ENCODE measurements around the gene CYB5B. TPM values are rescaled to one million over a fixed set of nuclear protein-coding genes. Genes with fewer than 3 reads are reported as not detected.

Gene CYB5B
- polyA plus RNA-seq, 1 of the 3 experiments (the other 2 are of a cell fraction): 64.4 TPM

- CTCF ChIA-PET: interaction anchor here (1.3 kb wide), 2 partner anchors 9 to 16 kb away, joined by 3 to 5 read pairs; no protein-coding TSS in a partner anchor
- H3K4me3 ChIP-seq (ENCODE audit: low read depth in 2 of 2, low read length in 1 of 2): no peak overlapping the region
- no peak overlapping the region for H3K4me2 ChIP-seq
- no peak overlapping the region for H2AFZ ChIP-seq (ENCODE audit: low read depth)
- no peaks in the 10 kb centered on the region for H4K20me1 ChIP-seq (ENCODE audit: insufficient read depth)
- 89% methylated on average over 12 of the region's 12 CpGs for WGBS (ENCODE audit: low lambda C conversion rate)
- no peak overlapping the region for H3K9ac ChIP-seq
- no peak overlapping the region for H3K27ac ChIP-seq (ENCODE audit: low read depth in 2 of 2, low read length in 1 of 2)
- no peaks in the 10 kb centered on the region for H3K79me2 ChIP-seq (ENCODE audit: insufficient read depth)
- DNase-seq: no peak
- no peaks in the 10 kb centered on the region for H3K4me1 ChIP-seq (ENCODE audit: control insufficient read depth in 1 of 2, insufficient read depth in 2 of 2, low read depth in 1 of 2, low read length in 1 of 2)
- no peaks in the 10 kb centered on the region for H3K9me3 ChIP-seq
- no peaks in the 10 kb centered on the region for H3K27me3 ChIP-seq (ENCODE audit: insufficient read depth)
- TF ChIP-seq, protein P1, sequence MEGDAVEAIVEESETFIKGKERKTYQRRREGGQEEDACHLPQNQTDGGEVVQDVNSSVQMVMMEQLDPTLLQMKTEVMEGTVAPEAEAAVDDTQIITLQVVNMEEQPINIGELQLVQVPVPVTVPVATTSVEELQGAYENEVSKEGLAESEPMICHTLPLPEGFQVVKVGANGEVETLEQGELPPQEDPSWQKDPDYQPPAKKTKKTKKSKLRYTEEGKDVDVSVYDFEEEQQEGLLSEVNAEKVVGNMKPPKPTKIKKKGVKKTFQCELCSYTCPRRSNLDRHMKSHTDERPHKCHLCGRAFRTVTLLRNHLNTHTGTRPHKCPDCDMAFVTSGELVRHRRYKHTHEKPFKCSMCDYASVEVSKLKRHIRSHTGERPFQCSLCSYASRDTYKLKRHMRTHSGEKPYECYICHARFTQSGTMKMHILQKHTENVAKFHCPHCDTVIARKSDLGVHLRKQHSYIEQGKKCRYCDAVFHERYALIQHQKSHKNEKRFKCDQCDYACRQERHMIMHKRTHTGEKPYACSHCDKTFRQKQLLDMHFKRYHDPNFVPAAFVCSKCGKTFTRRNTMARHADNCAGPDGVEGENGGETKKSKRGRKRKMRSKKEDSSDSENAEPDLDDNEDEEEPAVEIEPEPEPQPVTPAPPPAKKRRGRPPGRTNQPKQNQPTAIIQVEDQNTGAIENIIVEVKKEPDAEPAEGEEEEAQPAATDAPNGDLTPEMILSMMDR (IDR thresholded peaks at IDR 0.05): no peak
- TF ChIP-seq TEAD4 (IDR thresholded peaks at IDR 0.05; ENCODE audit: borderline replicate concordance, insufficient read depth) (no peak), RCOR1 (IDR thresholded peaks at IDR 0.05; ENCODE audit: low read length) (no peak), NRF1 (IDR thresholded peaks at IDR 0.05; ENCODE audit: low read depth, low read length) (no peak), RAD21 (IDR thresholded peaks at IDR 0.05; ENCODE audit: low read length) (no peak), EP300 (IDR thresholded peaks at IDR 0.05; ENCODE audit: borderline replicate concordance in 1 of 2, low read depth in 1 of 2, low read length in 1 of 2) (no peak), RFX5 (IDR thresholded peaks at IDR 0.05; ENCODE audit: low read length) (no peak), EZH2phosphoT487 (IDR thresholded peaks at IDR 0.05; ENCODE audit: borderline replicate concordance, low read depth) (no peak)
- H3K36me3 ChIP-seq (replicated peaks in 1 of 2; ENCODE audit: control insufficient read depth in 1 of 2, insufficient read depth in 2 of 2, low read length in 1 of 2): no peaks in the 10 kb centered on the region
- POLR2A ChIA-PET: no interaction called here
- H3K9me2 ChIP-seq: no peaks in the 10 kb centered on the region
- H3F3A ChIP-seq (replicated peaks; ENCODE audit: insufficient read depth): peaks cover 18% of the 10 kb centered on the region
Observed at GRCh38 chr16:69412287-69412686, 12.1 kb upstream of the CYB5B start.

- CTCF ChIA-PET: interaction anchor here (1.0 to 1.3 kb wide), 3 partner anchors 8 to 17 kb away, joined by 3 to 5 read pairs (median 3); no protein-coding TSS in a partner anchor
- Histone ChIP-seq H3F3A (replicated peaks; ENCODE audit: insufficient read depth) (peaks cover 26% of the 10 kb centered on the region), H3K27me3 (ENCODE audit: insufficient read depth) (no peaks in the 10 kb centered on the region), H3K9ac (no peak overlapping the region), H3K9me3 (no peaks in the 10 kb centered on the region), H3K4me1 (ENCODE audit: control insufficient read depth in 1 of 2, insufficient read depth in 2 of 2, low read depth in 1 of 2, low read length in 1 of 2) (0 out of 4 replicates have a peak, but pooled peaks cover 0 to 3% of the 10 kb centered on the region in 2 experiments), H2AFZ (ENCODE audit: low read depth) (no peak overlapping the region), H3K79me2 (ENCODE audit: insufficient read depth) (no peaks in the 10 kb centered on the region), H3K36me3 (replicated peaks in 1 of 2; ENCODE audit: control insufficient read depth in 1 of 2, insufficient read depth in 2 of 2, low read length in 1 of 2) (no peaks in the 10 kb centered on the region), H4K20me1 (ENCODE audit: insufficient read depth) (no peaks in the 10 kb centered on the region), H3K4me3 (ENCODE audit: low read depth in 2 of 2, low read length in 1 of 2) (no peak overlapping the region), H3K27ac (ENCODE audit: low read depth in 2 of 2, low read length in 1 of 2) (no peak overlapping the region), H3K9me2 (no peaks in the 10 kb centered on the region), H3K4me2 (no peak overlapping the region)
- WGBS (ENCODE audit: low lambda C conversion rate): 95% methylated on average over 6 of the region's 7 CpGs
- POLR2A ChIA-PET: no interaction called here
- DNase-seq: no peak
- TF ChIP-seq YY1 (IDR thresholded peaks at IDR 0.05; ENCODE audit: low read depth) (no peak), FOXM1 (IDR thresholded peaks at IDR 0.05; ENCODE audit: low read depth) (no peak), RCOR1 (IDR thresholded peaks at IDR 0.05; ENCODE audit: low read length) (no peak), ELF1 (IDR thresholded peaks at IDR 0.05) (no peak), GATA2 (CRISPR knock-in tag; IDR thresholded peaks at IDR 0.05) (no peak), TEAD4 (IDR thresholded peaks at IDR 0.05; ENCODE audit: borderline replicate concordance, insufficient read depth) (no peak), MXI1 (IDR thresholded peaks at IDR 0.05; ENCODE audit: low read depth, low read length) (no peak), NFIC (IDR thresholded peaks at IDR 0.05; ENCODE audit: borderline replicate concordance) (no peak), RFX5 (IDR thresholded peaks at IDR 0.05; ENCODE audit: low read length) (no peak), SMC3 (IDR thresholded peaks at IDR 0.05; ENCODE audit: low read depth, low read length) (no peak), FOXJ3 (CRISPR knock-in tag; IDR thresholded peaks at IDR 0.05) (no peak)
- TF ChIP-seq, protein P1 (IDR thresholded peaks at IDR 0.05): no peak
- TF ChIP-seq, protein P2, sequence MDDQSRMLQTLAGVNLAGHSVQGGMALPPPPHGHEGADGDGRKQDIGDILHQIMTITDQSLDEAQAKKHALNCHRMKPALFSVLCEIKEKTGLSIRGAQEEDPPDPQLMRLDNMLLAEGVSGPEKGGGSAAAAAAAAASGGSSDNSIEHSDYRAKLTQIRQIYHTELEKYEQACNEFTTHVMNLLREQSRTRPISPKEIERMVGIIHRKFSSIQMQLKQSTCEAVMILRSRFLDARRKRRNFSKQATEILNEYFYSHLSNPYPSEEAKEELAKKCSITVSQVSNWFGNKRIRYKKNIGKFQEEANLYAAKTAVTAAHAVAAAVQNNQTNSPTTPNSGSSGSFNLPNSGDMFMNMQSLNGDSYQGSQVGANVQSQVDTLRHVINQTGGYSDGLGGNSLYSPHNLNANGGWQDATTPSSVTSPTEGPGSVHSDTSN (IDR thresholded peaks at IDR 0.05): no peak
Observed at GRCh38 chr16:69413045-69413664, 11.3 kb upstream of the CYB5B start.

Measured in SK-N-SH (cell line).